ENCODE data around the gene ELOVL1.
"Not testable (repeated sequence)": the region's sequence is repeated elsewhere in the genome, so short reads cannot be mapped to it uniquely, and the experiment has no call there.

The ELOVL1 gene

GRCh38 chr1:43379476-43379875, 11.7 kb upstream of the ELOVL1 start:
- DNase-seq: no peak

DNA sequence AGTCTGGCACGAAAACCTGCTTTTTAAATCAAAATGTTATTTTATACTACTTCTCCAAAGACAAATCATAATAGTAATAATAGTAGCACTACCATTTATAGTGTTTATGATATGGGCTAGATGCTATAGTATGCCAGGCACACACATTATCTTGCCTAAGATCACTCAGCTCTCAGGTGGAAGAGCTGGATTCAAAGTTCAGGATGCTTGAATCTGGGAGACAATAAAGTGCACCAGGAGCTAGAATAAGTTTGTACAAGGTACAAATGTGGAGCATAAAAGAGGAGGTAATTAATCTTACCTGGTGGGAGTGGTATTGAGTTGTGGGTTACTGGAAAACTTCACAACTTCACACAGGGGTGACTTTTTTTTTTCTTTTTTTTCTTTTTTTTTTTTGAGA, 10.0 kb upstream of the ELOVL1 start:
- DNase-seq: no peak

- DNase-seq: no peak
Measured at GRCh38 chr1:43376723-43377235, 9.0 kb upstream of the ELOVL1 start.

DNA sequence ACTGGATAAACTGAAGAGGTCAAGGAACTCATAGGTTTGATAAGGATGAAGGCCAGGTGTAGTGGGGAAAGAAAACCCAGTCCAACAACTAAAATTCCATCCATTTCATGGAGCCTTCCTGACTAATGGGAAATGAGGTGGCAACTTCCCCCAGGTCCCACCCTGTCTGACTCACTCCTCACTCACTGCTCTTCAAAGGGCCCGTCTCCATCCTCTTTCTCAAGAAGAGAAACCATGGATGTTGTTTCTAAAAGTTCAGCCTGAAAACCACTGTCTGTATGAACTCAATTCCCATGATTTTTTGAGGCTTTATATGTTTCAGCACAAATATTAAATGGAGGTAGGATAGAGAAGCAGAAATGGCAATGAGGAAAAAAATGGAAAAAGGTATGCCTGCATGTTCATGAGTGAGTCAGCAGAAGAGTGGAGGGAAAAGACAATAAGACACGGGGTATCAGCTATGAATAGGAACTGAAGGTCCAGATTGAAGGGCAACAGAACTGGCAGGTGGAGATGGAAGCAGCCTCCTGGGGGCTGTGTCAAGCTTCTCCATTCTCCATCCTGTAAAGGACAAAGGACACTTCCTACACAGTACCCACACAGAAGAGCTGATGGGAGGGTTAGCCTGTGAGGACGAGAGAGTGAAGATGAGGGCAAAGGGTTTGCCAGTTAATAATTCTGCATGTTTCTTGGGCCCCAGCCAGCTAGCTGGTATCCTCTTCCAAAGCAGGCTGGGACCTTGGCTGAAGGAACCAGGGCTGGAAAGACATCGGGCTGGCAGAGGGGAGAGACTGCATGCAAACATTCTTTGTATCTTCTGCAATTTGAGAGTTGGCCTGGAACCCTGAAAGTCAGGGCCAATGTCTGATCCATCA, 5.5 kb upstream of the ELOVL1 start:
- peak; percentile 80 for DNase-seq

GRCh38 chr1:43372172-43372571, 4.4 kb upstream of the ELOVL1 start:
- DNase-seq: no peak

- DNase-seq: no peak
Measured at GRCh38 chr1:43370564-43370963, 2.8 kb upstream of the ELOVL1 start.

GRCh38 chr1:43369779-43370178, 2.0 kb upstream of the ELOVL1 start:
- not testable (repeated sequence) for DNase-seq

- peak; percentile 35 for DNase-seq
Measured at GRCh38 chr1:43368646-43369020, 822 bp upstream of the ELOVL1 start.

GRCh38 chr1:43367026-43367903, 546 bp downstream of the ELOVL1 start:
- DNase-seq: peak; percentile 60

DNA sequence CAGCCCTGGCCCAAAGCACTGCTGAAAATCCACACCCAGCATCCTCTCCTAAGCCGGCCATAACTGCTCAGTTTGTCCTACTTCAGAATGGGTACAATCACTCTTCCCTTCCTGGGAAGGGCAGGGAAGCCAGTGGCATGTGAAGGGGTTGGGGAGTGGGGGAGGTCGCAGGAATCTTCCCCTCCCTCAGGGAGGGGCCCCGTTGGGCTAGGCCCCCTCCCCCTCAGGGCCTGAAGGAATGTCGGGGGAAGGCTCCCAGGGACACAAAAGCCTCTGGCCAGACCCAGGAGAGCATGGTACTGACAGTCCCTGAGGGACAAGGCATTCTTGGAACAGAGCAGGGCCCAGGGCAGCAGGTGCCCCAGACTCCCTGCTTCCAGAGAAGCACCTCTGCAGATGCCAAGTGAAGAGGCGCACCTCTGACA, 1.2 kb downstream of the ELOVL1 start:
- peak; percentile 37 for DNase-seq

DNA sequence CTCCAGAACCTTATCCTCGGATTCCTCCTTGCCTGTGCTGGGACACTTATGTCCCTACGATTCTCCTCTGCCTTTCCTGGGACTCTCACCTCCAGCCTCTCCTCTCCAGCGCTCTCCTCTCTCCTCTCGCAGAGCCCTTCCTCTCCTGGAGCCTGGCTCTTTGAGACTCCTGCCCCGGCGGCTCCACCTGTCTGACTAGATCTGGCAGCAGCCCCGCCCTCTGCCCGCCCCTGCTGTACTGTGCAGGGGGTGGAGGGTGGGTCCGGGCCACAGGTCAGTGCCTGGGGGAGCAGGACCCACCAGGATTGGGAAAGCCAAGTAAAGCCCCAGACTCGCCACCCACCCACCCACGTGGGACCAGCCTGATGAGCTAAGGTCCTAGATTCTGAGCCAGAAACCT, 1.6 kb downstream of the ELOVL1 start:
- no peak for DNase-seq

DNA sequence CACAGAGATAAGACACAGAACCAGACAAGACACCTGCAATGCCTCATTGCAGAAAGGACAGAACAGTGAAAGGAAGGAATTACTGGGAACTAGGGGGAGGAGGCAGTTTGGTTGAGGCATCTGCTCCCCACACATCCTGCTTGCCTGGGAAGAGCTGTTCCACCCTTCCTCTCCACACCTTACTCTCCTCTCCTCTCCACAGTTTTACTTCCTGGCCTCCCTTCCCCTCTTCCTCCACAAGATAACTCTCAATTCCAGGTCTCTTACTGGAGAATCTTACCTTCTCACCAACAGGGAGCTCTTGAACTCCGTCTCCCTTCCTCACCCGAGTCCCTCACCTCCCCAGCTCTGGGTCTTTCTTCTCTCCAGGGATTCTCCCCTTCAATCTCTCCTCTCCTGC, 2.1 kb downstream of the ELOVL1 start:
- no peak for DNase-seq

- DNase-seq: no peak
Measured at GRCh38 chr1:43363935-43364525, 3.8 kb downstream of the ELOVL1 start.

- DNase-seq: no peak
Measured at GRCh38 chr1:43363283-43363934, 4.4 kb downstream of the ELOVL1 start.

DNA sequence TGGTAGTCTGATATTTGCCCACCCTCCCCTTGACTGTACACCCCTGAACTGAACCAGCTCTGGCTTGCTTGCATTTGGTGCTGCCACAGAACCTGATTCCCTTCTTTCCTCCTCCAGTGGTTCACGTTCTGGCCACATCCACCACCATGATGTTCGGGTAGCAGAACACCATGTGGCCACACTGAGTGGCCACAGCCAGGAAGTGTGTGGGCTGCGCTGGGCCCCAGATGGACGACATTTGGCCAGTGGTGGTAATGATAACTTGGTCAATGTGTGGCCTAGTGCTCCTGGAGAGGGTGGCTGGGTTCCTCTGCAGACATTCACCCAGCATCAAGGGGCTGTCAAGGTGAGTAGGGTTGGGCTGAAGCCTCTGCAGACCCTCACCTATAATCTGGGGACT, 7.2 kb downstream of the ELOVL1 start:
- DNase-seq: no peak

GRCh38 chr1:43359696-43360095, 8.1 kb downstream of the ELOVL1 start:
- DNase-seq: no peak

GRCh38 chr1:43358746-43359693, 8.8 kb downstream of the ELOVL1 start, which contains the start of gene CDC20:
CDC20 (plus strand) TSS chr1:43358981; CDS start chr1:43359216, 235 bp downstream.
- DNase-seq: peak; percentile 97

GRCh38 chr1:43358121-43358745, 9.6 kb downstream of the ELOVL1 start:
- DNase-seq: peak; percentile 39

- no peak for DNase-seq
Measured at GRCh38 chr1:43357251-43357650, 10.6 kb downstream of the ELOVL1 start.

- peak; percentile 35 for DNase-seq
Measured at GRCh38 chr1:43354936-43355335, 12.9 kb downstream of the ELOVL1 start.

DNA sequence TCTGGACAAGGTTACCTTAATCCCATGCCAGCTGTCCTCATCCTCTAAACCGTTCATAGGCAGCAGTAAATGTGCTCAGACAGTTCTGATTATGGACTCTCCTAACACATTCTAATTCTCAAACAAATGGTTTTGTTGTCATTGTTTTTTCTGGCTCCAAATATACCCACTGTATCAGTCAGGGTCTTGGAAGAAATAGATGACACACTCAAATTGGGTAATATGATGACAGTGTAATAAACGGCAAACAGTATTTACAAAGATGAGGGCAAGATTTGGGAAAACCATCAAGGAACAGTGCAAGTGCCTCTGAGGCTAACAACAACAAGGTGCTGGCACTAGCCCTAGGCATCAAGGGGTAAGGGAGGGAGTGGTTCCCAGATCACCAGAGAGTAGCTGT, 13.3 kb downstream of the ELOVL1 start:
- no peak for DNase-seq

Data from fibroblast of skin of right quadriceps (primary cell).